Skeletal muscle satellite cell (primary cell): ENCODE data around the gene CTNS.
"Not testable (repeated sequence)": the region's sequence is repeated elsewhere in the genome, so short reads cannot be mapped to it uniquely, and the experiment has no call there.

Source experiments
- H3K27me3 ChIP-seq: 2 replicates; pipeline ENCODE4 v1.7.0; 2013; ENCODE audit warnings: low read length; ENCODE audit not compliant: control insufficient read depth, insufficient read depth
- H3K36me3 ChIP-seq: 2 replicates; pipeline ENCODE4 v1.7.0; 2013; ENCODE audit warnings: mild to moderate bottlenecking, control low read depth, low read length; ENCODE audit not compliant: insufficient read depth
- H3K4me1 ChIP-seq: 2 replicates; pipeline ENCODE4 v1.7.0; 2013; ENCODE audit warnings: low read length; ENCODE audit not compliant: control insufficient read depth, insufficient read depth
- H3K4me2 ChIP-seq: 2 replicates; pipeline ENCODE4 v1.7.0; 2013; ENCODE audit warnings: mild to moderate bottlenecking, low read length
- H3K4me3 ChIP-seq: 2 replicates; pipeline ENCODE4 v1.7.0; 2013; ENCODE audit warnings: low read length
- H3K9ac ChIP-seq: 2 replicates; pipeline ENCODE4 v1.7.0; 2013; ENCODE audit warnings: mild to moderate bottlenecking, low read depth, low read length, moderate library complexity
- H3K9me3 ChIP-seq: replicated peaks from 2 replicates; pipeline ENCODE4 v1.7.0; 2013; ENCODE audit warnings: mild to moderate bottlenecking, control low read depth, low read length

Gene CTNS

GRCh38 chr17:3705718-3705984, 69.1 kb downstream of the CTNS start:
- H3K9me3 ChIP-seq, H3K27me3 ChIP-seq, H3K4me1 ChIP-seq, H3K4me3 ChIP-seq, H3K36me3 ChIP-seq, H3K4me2 ChIP-seq, H3K9ac ChIP-seq: not testable (repeated sequence)

- Histone ChIP-seq H3K36me3 (peaks cover 4% of the 10 kb centered on the region), H3K9ac (no peak overlapping the region), H3K27me3 (no peaks in the 10 kb centered on the region), H3K4me1 (peaks cover 6% of the 10 kb centered on the region), H3K4me3 (no peak overlapping the region), H3K4me2 (no peak overlapping the region), H3K9me3 (no peaks in the 10 kb centered on the region)
These were observed 71.8 kb downstream of the CTNS start for GRCh38 chr17:3708366-3708765.

- Histone ChIP-seq H3K9ac (no peak overlapping the region), H3K9me3 (no peaks in the 10 kb centered on the region), H3K27me3 (no peaks in the 10 kb centered on the region), H3K36me3 (peaks cover 17% of the 10 kb centered on the region), H3K4me3 (no peak overlapping the region), H3K4me1 (peaks cover 6% of the 10 kb centered on the region), H3K4me2 (peak overlapping the region; percentile 4)
These were observed 74.4 kb downstream of the CTNS start for GRCh38 chr17:3710951-3711383.
